Right lobe of liver (tissue), 6 donors: Measurements from ENCODE around the gene MCC. TPM values are rescaled to one million over a fixed set of nuclear protein-coding genes. Genes with fewer than 3 reads are reported as not detected.

Experiments used
- ATAC-seq, 4 donors: fragments of 200-7000 bp; cut with Tn5 transposase; one replicate each; pipeline ENCODE4 v1.9.1; 2020; ENCODE audit warnings: mild to moderate bottlenecking in 4 of 4, moderate library complexity in 4 of 4
- DNase-seq, 3 donors: peaks; one replicate each; pipeline ENCODE4 v3.0.0-alpha.2; 2020
- H3K27ac ChIP-seq, 3 donors: fragments of 200-600 bp; one replicate each; pipeline ENCODE4 v1.8.0; 2022
- H3K27me3 ChIP-seq, 2 donors: fragments of 200-600 bp; one replicate each; pipeline ENCODE4 v1.8.0; 2022
- H3K36me3 ChIP-seq, 4 donors: fragments of 200-600 bp; sonication (generic) in 1 of 4; one replicate each; pipeline versions ENCODE4 v1.5.1 to v1.8.0; 2017 to 2022; ENCODE audit warnings: control low read depth in 1 of 4
- H3K4me1 ChIP-seq, 4 donors: fragments of 200-600 bp; sonication (generic) in 1 of 4; one replicate each; pipeline versions ENCODE4 v1.5.1 to v1.8.0; 2017 to 2022; ENCODE audit warnings: control low read depth in 1 of 4
- H3K4me3 ChIP-seq, 3 donors: fragments of 200-600 bp; one replicate each; pipeline ENCODE4 v1.8.0; 2022
- H3K9me3 ChIP-seq, 4 donors: fragments of 200-600 bp; sonication (generic) in 1 of 4; one replicate each; pipeline versions ENCODE4 v1.5.1 to v1.8.0; 2017 to 2022; ENCODE audit warnings: control low read depth in 1 of 4
- CTCF ChIP-seq, 4 donors: fragments of 200-600 bp in 3 of 4; fragments of 450-650 bp in 1 of 4; IDR thresholded peaks; one replicate each; pipeline versions ENCODE4 v1.5.1 to v1.8.0; 2016 to 2022; ENCODE audit warnings: antibody characterized with exemption in 4 of 4, mild to moderate bottlenecking in 2 of 4
- POLR2A ChIP-seq: fragments of 450-650 bp; IDR thresholded peaks from one replicate; pipeline ENCODE4 v1.6.1; 2017; ENCODE audit warnings: antibody characterized with exemption, mild to moderate bottlenecking
- WGBS: methylation state at CpG from one replicate; pipeline ENCODE4 v1.1.6; 2018; ENCODE audit warnings: low coverage, low lambda C conversion rate; ENCODE audit not compliant: insufficient coverage; ENCODE audit errors: missing lambda C conversion rate; 5-methylcytosine and 5-hydroxymethylcytosine counted together
- intact Hi-C, 2 donors: fragments of 100-400 bp; cut with DNase I; formaldehyde crosslinking; loops; one replicate each; pipeline versions ENCODE4 v1.11.2 to v1.14.1; 2022
- long read RNA-seq: library from polyadenylated mRNA; unstranded; transcript quantifications from one replicate; pipeline ENCODE4 v2.0.0, GENCODE V29; 2019
- total RNA-seq, 6 experiments: library from RNA; depleted of rRNA in 2 of 6; stranded (reverse); fragments of >200 nt in 2 of 6; fragmentation: NEBNext Ultra II Directional in 3 of 6; extraction: Animal tissue kit (Norgen Biotek cat#: 25700) in 3 of 6; gene quantifications; one replicate each; pipeline versions ENCODE4 v1.1.0 to v1.2.4, GENCODE V29; 2016 to 2023
- donor health status: DM: no; HTN: yes; CAD: no.
- donor health status: DM: no; HTN: no; CAD: no.
- donor health status: DM: no; HTN: no; CAD: no.
- donor health status: DM: no; HTN: yes; CAD: no.
- donor health status: DM: no; HTN: yes; CAD: no.

The MCC gene
- 10 to 100 TPM; 23.1 to 35.2 (median 26.1) TPM for total RNA-seq
- long read RNA-seq, partial matches to known transcripts: 0 of 2 reads
- long read RNA-seq, other reads (novel, unspliced or antisense): 2 of 2 reads

GRCh38 chr5:113487781-113488644, at the start of gene MCC:
Gene MCC (minus strand): TSS chr5:113488453.
- peak; percentile 75 to 87 (median 84) for ATAC-seq
- Histone ChIP-seq H3K4me3 (peak within 1 kb of the TSS; percentile 31 to 58 (median 35)), H3K9me3 (peaks cover 0 to 3% (median 0%) of the 10 kb centered on the region in 4 donors), H3K36me3 (no peaks in the 10 kb centered on the region), H3K4me1 (peaks cover 0 to 8% (median 0%) of the 10 kb centered on the region in 4 donors), H3K27me3 (peaks cover 0 to 14% of the 10 kb centered on the region in 2 donors), H3K27ac (no peak within 1 kb of the TSS)
- intact Hi-C loops: no loop called here
- no CpG with 5 or more reads among the region's 86 CpGs for WGBS
- peak; percentile 48 to 75 (median 59) for DNase-seq
- TF ChIP-seq CTCF (IDR thresholded peaks at IDR 0.05) (no peak), POLR2A (no peak)

GRCh38 chr5:113531481-113532159, 43.4 kb upstream of the MCC start:
- WGBS: 96% methylated on average over 2 of the region's 2 CpGs
- H3K27ac ChIP-seq: no peak overlapping the region
- peaks cover 0 to 8% (median 0%) of the 10 kb centered on the region in 4 donors for H3K36me3 ChIP-seq
- TF ChIP-seq CTCF (IDR thresholded peaks at IDR 0.05) (no peak), POLR2A (no peak)
- DNase-seq: no peak
- H3K4me3 ChIP-seq: no peak overlapping the region
- H3K27me3 ChIP-seq: no peaks in the 10 kb centered on the region
- no peaks in the 10 kb centered on the region for H3K4me1 ChIP-seq
- no peak for ATAC-seq
- H3K9me3 ChIP-seq: no peaks in the 10 kb centered on the region
- intact Hi-C loops: no loop called here

- ATAC-seq: no peak
- Histone ChIP-seq H3K4me3 (no peak overlapping the region), H3K27ac (no peak overlapping the region), H3K9me3 (no peaks in the 10 kb centered on the region), H3K4me1 (no peaks in the 10 kb centered on the region), H3K36me3 (no peaks in the 10 kb centered on the region), H3K27me3 (no peaks in the 10 kb centered on the region)
- intact Hi-C loops: no loop called here
- whole genome bisulfite sequencing: 92% methylated on average over 5 of the region's 5 CpGs
- no peak for DNase-seq
- TF ChIP-seq POLR2A (no peak), CTCF (IDR thresholded peaks at IDR 0.05) (no peak)
Measured at GRCh38 chr5:113527746-113528145, 39.5 kb upstream of the MCC start.

- DNase-seq (no peak), ATAC-seq (no peak)
- H3K4me3 ChIP-seq: no peak overlapping the region
- TF ChIP-seq CTCF (IDR thresholded peaks at IDR 0.05) (no peak), POLR2A (no peak)
- 96% methylated on average over 4 of the region's 4 CpGs for WGBS
- no peaks in the 10 kb centered on the region for H3K27me3 ChIP-seq
- no peak overlapping the region for H3K27ac ChIP-seq
- H3K4me1 ChIP-seq: peaks cover 0 to 5% (median 0%) of the 10 kb centered on the region in 4 donors
- H3K9me3 ChIP-seq: no peaks in the 10 kb centered on the region
- intact Hi-C loops: no loop called here
- H3K36me3 ChIP-seq: no peaks in the 10 kb centered on the region
Measured at GRCh38 chr5:113526421-113526820, 38.2 kb upstream of the MCC start.
